GM12874 (cell line): ENCODE results near the gene RASGEF1B.

ENCODE experiments used
- TF ChIP-seq, protein P1 (sequence below): IDR thresholded peaks from 2 replicates; pipeline ENCODE4 v1.5.1; 2011; ENCODE audit warnings: low read depth, mild to moderate bottlenecking, control low read depth, low read length, moderate library complexity; ENCODE audit not compliant: insufficient read depth

The RASGEF1B gene

DNA sequence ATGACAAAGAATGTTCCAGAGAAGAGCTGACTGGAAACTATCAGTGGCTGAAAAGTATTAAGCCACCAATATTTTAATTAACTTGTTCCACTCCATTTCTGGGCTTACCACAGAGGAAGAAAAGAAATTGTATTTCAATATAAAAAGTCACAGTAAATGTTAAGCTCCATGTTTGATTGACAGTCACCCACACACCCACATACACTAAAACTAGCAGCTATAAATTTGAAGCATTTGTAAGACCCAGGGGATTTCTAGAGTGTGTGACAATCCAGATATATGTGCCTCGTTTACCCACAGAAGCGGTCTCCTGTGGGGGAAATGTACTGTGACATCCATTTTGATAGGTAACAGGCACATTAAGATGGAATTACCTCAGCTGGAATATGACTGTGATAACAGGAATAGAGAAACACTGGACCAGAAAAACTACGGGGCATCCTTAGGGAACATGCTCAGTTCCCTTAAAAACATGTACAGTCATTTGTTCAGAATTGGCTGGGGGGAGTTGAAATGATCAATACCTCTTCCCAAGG lies 39.0 kb upstream of the RASGEF1B start:
- TF ChIP-seq, protein P1, sequence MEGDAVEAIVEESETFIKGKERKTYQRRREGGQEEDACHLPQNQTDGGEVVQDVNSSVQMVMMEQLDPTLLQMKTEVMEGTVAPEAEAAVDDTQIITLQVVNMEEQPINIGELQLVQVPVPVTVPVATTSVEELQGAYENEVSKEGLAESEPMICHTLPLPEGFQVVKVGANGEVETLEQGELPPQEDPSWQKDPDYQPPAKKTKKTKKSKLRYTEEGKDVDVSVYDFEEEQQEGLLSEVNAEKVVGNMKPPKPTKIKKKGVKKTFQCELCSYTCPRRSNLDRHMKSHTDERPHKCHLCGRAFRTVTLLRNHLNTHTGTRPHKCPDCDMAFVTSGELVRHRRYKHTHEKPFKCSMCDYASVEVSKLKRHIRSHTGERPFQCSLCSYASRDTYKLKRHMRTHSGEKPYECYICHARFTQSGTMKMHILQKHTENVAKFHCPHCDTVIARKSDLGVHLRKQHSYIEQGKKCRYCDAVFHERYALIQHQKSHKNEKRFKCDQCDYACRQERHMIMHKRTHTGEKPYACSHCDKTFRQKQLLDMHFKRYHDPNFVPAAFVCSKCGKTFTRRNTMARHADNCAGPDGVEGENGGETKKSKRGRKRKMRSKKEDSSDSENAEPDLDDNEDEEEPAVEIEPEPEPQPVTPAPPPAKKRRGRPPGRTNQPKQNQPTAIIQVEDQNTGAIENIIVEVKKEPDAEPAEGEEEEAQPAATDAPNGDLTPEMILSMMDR: no peak

DNA sequence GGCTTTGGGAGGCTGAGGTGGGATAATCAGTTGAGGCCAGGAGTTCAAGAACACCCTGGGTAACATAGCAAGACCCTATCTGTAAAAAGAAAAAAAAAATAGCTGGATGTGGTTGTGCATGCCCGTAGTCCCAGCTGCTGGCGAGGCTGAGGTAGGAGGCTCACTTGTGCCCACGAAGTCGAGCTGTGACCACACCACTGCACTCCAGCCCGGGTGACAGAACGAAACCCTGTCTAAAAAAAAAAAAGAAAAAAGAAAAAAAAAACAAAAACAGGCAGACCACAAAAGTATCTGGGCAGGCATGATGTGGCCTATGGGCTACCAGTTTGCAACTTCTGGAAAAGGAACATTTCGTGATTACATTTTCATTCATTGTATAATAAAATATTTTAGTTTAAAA lies 38.1 kb upstream of the RASGEF1B start:
- TF ChIP-seq, protein P1: no peak

DNA sequence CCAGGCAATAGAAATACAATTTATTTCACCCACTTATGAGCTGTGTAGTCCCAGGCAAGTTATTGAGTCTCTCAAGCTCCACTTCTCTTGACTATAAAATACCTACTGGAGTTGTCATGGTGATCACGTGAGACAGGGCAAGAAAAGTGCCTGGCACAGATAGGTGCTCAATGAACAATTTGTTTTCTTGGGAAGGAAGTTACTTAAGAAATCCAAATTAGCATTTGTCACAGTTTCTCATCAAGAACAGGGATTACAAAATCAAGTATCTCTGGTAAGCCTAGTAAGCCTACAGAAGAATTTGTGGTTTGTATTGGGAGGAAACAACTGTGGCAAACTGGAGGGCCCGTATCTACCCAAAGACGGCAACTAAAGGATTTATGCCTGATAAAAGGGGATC lies 37.5 kb upstream of the RASGEF1B start:
- TF ChIP-seq, protein P1: no peak

DNA sequence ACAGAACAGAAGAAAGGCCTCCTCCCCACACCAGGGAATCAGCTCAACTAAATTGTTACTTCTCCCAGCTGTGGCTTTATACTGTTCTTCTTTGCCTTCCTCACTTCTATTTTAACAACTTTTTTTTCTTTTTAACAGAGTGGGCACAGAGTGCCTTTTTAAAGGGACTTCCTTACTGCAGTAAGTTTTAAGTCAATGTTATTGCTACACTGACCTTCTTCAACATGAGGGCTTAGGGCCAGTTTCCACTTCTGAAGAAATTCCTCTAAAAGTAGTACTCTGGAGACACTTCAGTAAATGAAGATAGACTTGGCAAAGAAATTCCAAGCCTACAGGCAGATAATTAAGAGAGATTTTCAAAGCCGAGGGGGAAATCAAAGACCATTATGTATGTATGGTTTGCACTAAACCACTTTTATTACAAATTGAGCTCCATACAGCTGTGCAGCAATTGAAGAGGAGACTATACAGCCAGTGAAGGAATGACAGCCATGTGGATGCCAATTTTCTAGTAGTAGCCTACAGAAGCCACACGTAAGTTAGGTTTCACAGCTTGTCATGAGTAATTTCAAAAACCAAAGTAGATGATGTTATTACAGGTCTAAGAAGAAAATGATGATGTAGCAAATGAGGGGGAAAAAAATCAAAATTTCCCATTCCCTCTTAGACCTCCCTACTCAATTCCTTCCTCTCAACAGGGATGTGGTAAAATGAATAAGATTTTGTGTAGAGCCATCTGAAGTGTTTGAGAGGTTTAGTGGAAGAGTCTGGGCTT lies 36.9 kb upstream of the RASGEF1B start:
- TF ChIP-seq, protein P1: no peak

DNA sequence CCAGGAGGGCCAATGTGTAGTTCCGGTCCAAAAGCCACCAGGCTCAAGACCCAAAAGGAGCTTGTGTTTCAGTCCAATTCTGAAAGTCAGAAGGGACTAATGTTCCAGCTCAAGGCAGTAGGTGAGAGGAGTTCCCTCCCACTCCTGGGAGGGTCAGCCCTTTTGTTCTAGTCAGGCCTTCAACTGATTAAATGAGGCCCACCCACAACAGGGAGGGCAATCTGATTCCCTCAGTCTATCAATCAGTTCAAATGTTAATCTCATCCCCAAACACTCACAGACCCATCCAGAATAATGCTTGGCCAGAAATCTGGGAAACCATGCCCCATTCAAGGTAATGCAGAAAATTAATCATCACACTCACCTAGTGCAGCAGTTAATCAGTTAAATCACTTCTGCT lies 35.8 kb upstream of the RASGEF1B start:
- TF ChIP-seq, protein P1: no peak

DNA sequence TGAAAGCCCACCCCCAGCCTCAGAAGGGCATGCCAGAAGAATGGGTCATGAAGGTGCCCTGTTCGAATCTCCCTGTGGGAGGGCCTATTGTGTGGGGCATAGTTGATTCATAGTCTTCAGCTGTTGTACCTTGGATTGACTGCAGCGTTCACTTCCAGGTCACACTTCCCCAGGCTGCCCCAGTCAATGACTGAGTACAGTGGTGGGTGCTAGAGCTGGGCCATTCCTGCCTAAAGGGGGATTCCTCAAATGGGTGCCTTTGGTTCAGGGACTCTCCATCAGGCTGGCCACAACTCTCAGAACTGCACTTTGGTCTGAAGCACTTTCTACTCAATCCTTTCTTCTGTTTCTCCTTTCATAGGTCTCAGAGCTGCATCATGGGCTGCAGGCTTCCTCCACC lies 35.0 kb upstream of the RASGEF1B start:
- TF ChIP-seq, protein P1: no peak

DNA sequence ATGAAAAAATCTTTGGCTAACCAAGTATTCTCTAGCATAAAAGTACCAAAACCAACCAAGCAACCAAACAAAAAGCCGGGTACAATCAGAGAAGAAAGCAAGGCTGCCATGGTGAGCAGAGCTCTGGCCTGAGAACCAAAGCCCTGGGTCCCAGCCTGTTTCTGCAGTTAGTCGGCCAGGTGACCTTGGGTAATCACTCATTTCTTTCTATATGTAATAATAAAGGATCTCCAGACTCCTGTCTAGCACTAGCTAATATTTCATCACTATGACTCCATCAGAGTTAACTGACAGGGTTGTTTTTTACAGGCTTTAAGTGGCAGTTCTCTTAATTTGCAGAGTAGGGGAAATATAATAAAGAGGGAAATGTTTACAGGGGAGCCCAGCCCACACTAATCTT lies 34.0 kb upstream of the RASGEF1B start:
- TF ChIP-seq, protein P1: no peak
